KMS-11 (cell line): ENCODE data around the gene CPVL.

Experiments used
- H2AFZ ChIP-seq: fragments of 200-600 bp; sonication (generic); 2 replicates; pipeline ENCODE4 v1.6.1; 2016; ENCODE audit warnings: antibody characterized with exemption, mixed run types, low read depth
- H3K27ac ChIP-seq: fragments of 200-600 bp; sonication (generic); 2 replicates; pipeline ENCODE4 v1.6.1; 2016; ENCODE audit warnings: mild to moderate bottlenecking, mixed run types
- H3K27me3 ChIP-seq: fragments of 200-600 bp; sonication (generic); 2 replicates; pipeline ENCODE4 v1.6.1; 2017; ENCODE audit warnings: mild to moderate bottlenecking, low read depth, mixed run types, moderate library complexity; ENCODE audit not compliant: insufficient read depth
- H3K36me3 ChIP-seq: fragments of 200-600 bp; sonication (generic); 2 replicates; pipeline ENCODE4 v1.6.1; 2017; ENCODE audit warnings: mild to moderate bottlenecking, mixed run types; ENCODE audit not compliant: insufficient read depth
- H3K4me1 ChIP-seq: fragments of 200-600 bp; sonication (generic); 2 replicates; pipeline ENCODE4 v1.6.1; 2016; ENCODE audit warnings: mild to moderate bottlenecking, low read depth, mixed run types; ENCODE audit not compliant: poor library complexity, severe bottlenecking
- H3K4me2 ChIP-seq: fragments of 200-600 bp; sonication (generic); 2 replicates; pipeline ENCODE4 v1.7.0; 2016; ENCODE audit warnings: mild to moderate bottlenecking, mixed run types
- H3K4me3 ChIP-seq: fragments of 200-600 bp; sonication (generic); IDR thresholded peaks from 2 replicates; pipeline ENCODE4 v1.6.1; 2017; ENCODE audit warnings: low read depth, low read length, mixed read lengths; ENCODE audit not compliant: insufficient read depth
- H3K79me2 ChIP-seq: fragments of 200-600 bp; sonication (generic); 2 replicates; pipeline ENCODE4 v1.6.1; 2016; ENCODE audit warnings: low read depth, mixed run types; ENCODE audit not compliant: insufficient read depth
- H3K9ac ChIP-seq: fragments of 200-600 bp; sonication (generic); 2 replicates; pipeline ENCODE4 v1.6.1; 2016; ENCODE audit warnings: mild to moderate bottlenecking, mixed run types
- H4K20me1 ChIP-seq: fragments of 200-600 bp; sonication (generic); 2 replicates; pipeline ENCODE4 v1.6.1; 2016; ENCODE audit warnings: mild to moderate bottlenecking, mixed run types; ENCODE audit not compliant: insufficient read depth
- TF ChIP-seq, protein P1 (sequence below): fragments of 200-600 bp; sonication (generic); conservative IDR thresholded peaks from 2 replicates; pipeline ENCODE4 v1.6.1; 2017; ENCODE audit warnings: low read depth, mild to moderate bottlenecking, antibody characterized with exemption, low read length, moderate library complexity, mixed read lengths

The CPVL gene

GRCh38 chr7:28986765-28987110 is 159.6 kb downstream of the CPVL start:
- peaks cover 6% of the 10 kb centered on the region for H3K4me1 ChIP-seq
- no peak overlapping the region for H2AFZ ChIP-seq
- H4K20me1 ChIP-seq = no peaks in the 10 kb centered on the region
- TF ChIP-seq, protein P1, sequence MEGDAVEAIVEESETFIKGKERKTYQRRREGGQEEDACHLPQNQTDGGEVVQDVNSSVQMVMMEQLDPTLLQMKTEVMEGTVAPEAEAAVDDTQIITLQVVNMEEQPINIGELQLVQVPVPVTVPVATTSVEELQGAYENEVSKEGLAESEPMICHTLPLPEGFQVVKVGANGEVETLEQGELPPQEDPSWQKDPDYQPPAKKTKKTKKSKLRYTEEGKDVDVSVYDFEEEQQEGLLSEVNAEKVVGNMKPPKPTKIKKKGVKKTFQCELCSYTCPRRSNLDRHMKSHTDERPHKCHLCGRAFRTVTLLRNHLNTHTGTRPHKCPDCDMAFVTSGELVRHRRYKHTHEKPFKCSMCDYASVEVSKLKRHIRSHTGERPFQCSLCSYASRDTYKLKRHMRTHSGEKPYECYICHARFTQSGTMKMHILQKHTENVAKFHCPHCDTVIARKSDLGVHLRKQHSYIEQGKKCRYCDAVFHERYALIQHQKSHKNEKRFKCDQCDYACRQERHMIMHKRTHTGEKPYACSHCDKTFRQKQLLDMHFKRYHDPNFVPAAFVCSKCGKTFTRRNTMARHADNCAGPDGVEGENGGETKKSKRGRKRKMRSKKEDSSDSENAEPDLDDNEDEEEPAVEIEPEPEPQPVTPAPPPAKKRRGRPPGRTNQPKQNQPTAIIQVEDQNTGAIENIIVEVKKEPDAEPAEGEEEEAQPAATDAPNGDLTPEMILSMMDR = no peak
- H3K4me3 ChIP-seq = no peak overlapping the region
- no peak overlapping the region for H3K27ac ChIP-seq
- H3K27me3 ChIP-seq = no peaks in the 10 kb centered on the region
- no peaks in the 10 kb centered on the region for H3K79me2 ChIP-seq
- no peaks in the 10 kb centered on the region for H3K36me3 ChIP-seq
- no peak overlapping the region for H3K4me2 ChIP-seq
- no peak overlapping the region for H3K9ac ChIP-seq

DNA sequence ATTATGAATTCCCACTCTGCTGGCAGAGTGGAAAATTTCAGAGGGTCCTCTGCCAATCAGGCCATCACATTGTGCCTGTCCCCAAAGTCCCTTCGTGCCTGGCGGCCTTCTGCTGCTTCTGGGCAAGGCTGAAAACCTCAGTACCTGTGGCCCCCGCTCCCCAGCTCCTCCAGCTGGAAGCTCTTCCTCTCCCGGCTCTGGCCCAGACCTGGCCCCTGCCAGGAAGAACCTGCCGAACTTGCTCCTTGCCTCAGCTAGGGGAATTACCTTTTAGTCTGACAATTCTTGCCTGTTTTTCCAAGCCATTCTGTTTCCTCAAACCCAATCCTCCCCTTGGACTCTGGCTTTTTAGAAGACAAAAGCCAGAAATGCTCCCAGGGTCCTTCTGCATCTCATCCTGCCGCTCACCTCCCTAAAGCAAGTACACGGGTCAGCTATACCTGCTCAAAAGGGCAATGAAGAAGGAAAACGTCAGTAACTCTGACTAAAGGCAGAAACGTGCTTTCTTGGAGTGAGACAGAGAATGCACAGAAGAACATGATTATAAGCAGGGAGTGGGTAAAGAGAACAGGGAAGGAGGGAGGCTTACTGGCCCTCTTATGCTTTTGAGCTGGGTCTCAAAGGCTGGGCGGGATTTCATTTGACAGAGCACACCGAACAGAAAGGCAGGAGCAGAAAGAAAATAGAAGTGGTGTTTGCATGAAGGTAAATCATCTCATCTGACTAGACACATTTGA is 160.1 kb downstream of the CPVL start:
- no peak overlapping the region for H3K9ac ChIP-seq
- no peak overlapping the region for H3K4me2 ChIP-seq
- no peak overlapping the region for H2AFZ ChIP-seq
- H3K27ac ChIP-seq = no peak overlapping the region
- no peak overlapping the region for H3K4me3 ChIP-seq
- H3K4me1 ChIP-seq = peaks cover 6% of the 10 kb centered on the region
- H3K36me3 ChIP-seq = no peaks in the 10 kb centered on the region
- H3K27me3 ChIP-seq = no peaks in the 10 kb centered on the region
- H4K20me1 ChIP-seq = no peaks in the 10 kb centered on the region
- no peaks in the 10 kb centered on the region for H3K79me2 ChIP-seq
- TF ChIP-seq, protein P1 = no peak

DNA sequence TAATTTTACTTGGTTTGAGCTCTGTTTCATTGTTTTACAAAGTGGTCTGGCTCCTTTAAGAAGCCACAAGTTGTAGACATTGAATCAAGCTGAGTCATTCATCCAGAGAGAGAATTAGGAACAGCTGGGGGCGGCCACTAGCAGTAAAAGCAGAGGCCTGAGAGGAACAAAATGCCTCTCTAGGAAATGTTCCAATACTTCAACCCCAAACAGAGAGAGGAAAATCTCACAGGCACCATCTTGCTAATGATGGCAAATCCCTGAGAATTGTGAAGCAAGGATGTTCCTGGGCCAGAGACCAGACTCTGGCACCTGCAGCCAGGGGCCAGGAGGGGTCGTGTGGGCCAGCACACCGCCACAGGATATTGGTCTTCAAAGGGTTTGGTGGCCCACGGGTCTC is 161.7 kb downstream of the CPVL start:
- peaks cover 6% of the 10 kb centered on the region for H3K4me1 ChIP-seq
- TF ChIP-seq, protein P1 = no peak
- no peak overlapping the region for H3K27ac ChIP-seq
- H3K4me3 ChIP-seq = no peak overlapping the region
- no peaks in the 10 kb centered on the region for H3K27me3 ChIP-seq
- no peaks in the 10 kb centered on the region for H3K36me3 ChIP-seq
- H3K9ac ChIP-seq = no peak overlapping the region
- no peak overlapping the region for H2AFZ ChIP-seq
- no peaks in the 10 kb centered on the region for H4K20me1 ChIP-seq
- no peak overlapping the region for H3K4me2 ChIP-seq
- no peaks in the 10 kb centered on the region for H3K79me2 ChIP-seq

- Histone ChIP-seq H4K20me1 (no peaks in the 10 kb centered on the region), H3K27ac (no peak overlapping the region), H3K79me2 (no peaks in the 10 kb centered on the region), H3K27me3 (no peaks in the 10 kb centered on the region), H2AFZ (no peak overlapping the region), H3K4me3 (no peak overlapping the region), H3K4me1 (peaks cover 6% of the 10 kb centered on the region), H3K36me3 (no peaks in the 10 kb centered on the region), H3K9ac (no peak overlapping the region), H3K4me2 (no peak overlapping the region)
- TF ChIP-seq, protein P1 = no peak
These were observed 162.1 kb downstream of the CPVL start for GRCh38 chr7:28984217-28984616.
